OCI-LY1 (cell line): Measurements from ENCODE around the gene POLR3E.

Experiments used
- CTCF ChIP-seq: fragments of 200-600 bp; sonication (generic), shearing (Covaris generic); IDR thresholded peaks from 2 replicates; pipeline ENCODE4 v1.5.1; 2017; ENCODE audit warnings: mild to moderate bottlenecking, antibody characterized with exemption, low read length, moderate library complexity, mixed read lengths
- EZH2 ChIP-seq: fragments of 200-600 bp; sonication (generic), shearing (Covaris generic); IDR thresholded peaks from 2 replicates; pipeline ENCODE4 v1.8.0; 2017; ENCODE audit warnings: borderline replicate concordance, mixed run types, mild to moderate bottlenecking, antibody characterized with exemption, low read length, moderate library complexity, mixed read lengths

- TF ChIP-seq CTCF (no peak), EZH2 (no peak)
Observed at GRCh38 chr16:22253272-22253671, 43.9 kb upstream of the POLR3E start.
